Subcutaneous abdominal adipose tissue (tissue), 5 donors: ENCODE data around the gene TBX15.

Experiments used
- H3K27ac ChIP-seq: one replicate; pipeline ENCODE4 v1.7.0; 2013; ENCODE audit warnings: low read depth, mild to moderate bottlenecking, inconsistent platforms, low read length, moderate library complexity
- H3K27me3 ChIP-seq, 5 donors: one replicate each; pipeline ENCODE4 v1.7.0; 2013; ENCODE audit warnings: low read length in 5 of 5, inconsistent platforms in 1 of 5; ENCODE audit not compliant: control insufficient read depth in 5 of 5, insufficient read depth in 4 of 5
- H3K36me3 ChIP-seq, 5 donors: one replicate each; pipeline ENCODE4 v1.7.0; 2013; ENCODE audit warnings: low read length in 5 of 5; ENCODE audit not compliant: control insufficient read depth in 5 of 5, insufficient read depth in 5 of 5
- H3K4me1 ChIP-seq, 5 donors: one replicate each; pipeline ENCODE4 v1.7.0; 2013; ENCODE audit warnings: low read length in 5 of 5, mild to moderate bottlenecking in 3 of 5, moderate library complexity in 1 of 5; ENCODE audit not compliant: control insufficient read depth in 5 of 5, insufficient read depth in 5 of 5
- H3K4me3 ChIP-seq, 5 donors: one replicate each; pipeline ENCODE4 v1.7.0; 2013; ENCODE audit warnings: low read length in 5 of 5, low read depth in 1 of 5
- H3K9ac ChIP-seq, 5 donors: one replicate each; pipeline ENCODE4 v1.7.0; 2013; ENCODE audit warnings: low read length in 5 of 5, mild to moderate bottlenecking in 4 of 5, moderate library complexity in 3 of 5
- H3K9me3 ChIP-seq, 5 donors: one replicate each; pipeline ENCODE4 v1.7.0; 2013; ENCODE audit warnings: low read length in 5 of 5; ENCODE audit not compliant: control insufficient read depth in 5 of 5
- donor health status: healthy.
- donor health status: healthy.
- donor health status: healthy.
- donor health status: healthy.
- donor health status: healthy.

Gene TBX15

GRCh38 chr1:118933051-118933781, 54.9 kb downstream of the TBX15 start:
- Histone ChIP-seq H3K4me3 (no peak overlapping the region), H3K9ac (no peak overlapping the region), H3K27me3 (no peaks in the 10 kb centered on the region), H3K4me1 (peaks cover 0 to 4% (median 0%) of the 10 kb centered on the region in 5 donors), H3K27ac (no peak overlapping the region), H3K36me3 (peaks cover 0 to 5% (median 4%) of the 10 kb centered on the region in 5 donors), H3K9me3 (no peaks in the 10 kb centered on the region)

GRCh38 chr1:118931876-118932275, 56.3 kb downstream of the TBX15 start:
- H3K4me1 ChIP-seq: peaks cover 0 to 3% (median 0%) of the 10 kb centered on the region in 5 donors
- no peak overlapping the region for H3K27ac ChIP-seq
- H3K9me3 ChIP-seq: no peaks in the 10 kb centered on the region
- H3K27me3 ChIP-seq: no peaks in the 10 kb centered on the region
- H3K36me3 ChIP-seq: peaks cover 0 to 5% (median 4%) of the 10 kb centered on the region in 5 donors
- no peak overlapping the region for H3K9ac ChIP-seq
- H3K4me3 ChIP-seq: no peak overlapping the region

- Histone ChIP-seq H3K27ac (no peak overlapping the region), H3K9ac (no peak overlapping the region), H3K4me1 (peaks cover 0 to 4% (median 3%) of the 10 kb centered on the region in 5 donors), H3K4me3 (no peak overlapping the region), H3K27me3 (no peaks in the 10 kb centered on the region), H3K9me3 (no peaks in the 10 kb centered on the region), H3K36me3 (peaks cover 0 to 10% (median 8%) of the 10 kb centered on the region in 5 donors)
Observed at GRCh38 chr1:118928739-118929554, 59.2 kb downstream of the TBX15 start.

GRCh38 chr1:118927427-118928187, 60.5 kb downstream of the TBX15 start:
- no peak overlapping the region for H3K27ac ChIP-seq
- peaks cover 0 to 11% (median 10%) of the 10 kb centered on the region in 5 donors for H3K4me1 ChIP-seq
- H3K9me3 ChIP-seq: no peaks in the 10 kb centered on the region
- H3K36me3 ChIP-seq: peaks cover 0 to 17% (median 12%) of the 10 kb centered on the region in 5 donors
- H3K27me3 ChIP-seq: no peaks in the 10 kb centered on the region
- no peak overlapping the region for H3K9ac ChIP-seq
- H3K4me3 ChIP-seq: no peak overlapping the region

- H3K27me3 ChIP-seq: no peaks in the 10 kb centered on the region
- H3K9me3 ChIP-seq: no peaks in the 10 kb centered on the region
- H3K36me3 ChIP-seq: peaks cover 4 to 27% (median 18%) of the 10 kb centered on the region in 5 donors
- no peak overlapping the region for H3K4me3 ChIP-seq
- peaks cover 0 to 11% (median 10%) of the 10 kb centered on the region in 5 donors for H3K4me1 ChIP-seq
- no peak overlapping the region for H3K9ac ChIP-seq
- H3K27ac ChIP-seq: no peak overlapping the region
Observed at GRCh38 chr1:118926261-118926660, 61.9 kb downstream of the TBX15 start.

GRCh38 chr1:118925651-118926050, 62.5 kb downstream of the TBX15 start:
- Histone ChIP-seq H3K36me3 (peaks cover 4 to 25% (median 17%) of the 10 kb centered on the region in 5 donors), H3K4me3 (no peak overlapping the region), H3K4me1 (peaks cover 0 to 11% (median 10%) of the 10 kb centered on the region in 5 donors), H3K27me3 (no peaks in the 10 kb centered on the region), H3K27ac (no peak overlapping the region), H3K9me3 (no peaks in the 10 kb centered on the region), H3K9ac (no peak overlapping the region)

GRCh38 chr1:118923319-118923718, 64.8 kb downstream of the TBX15 start:
- H3K4me1 ChIP-seq: peaks cover 0 to 14% (median 10%) of the 10 kb centered on the region in 5 donors
- H3K4me3 ChIP-seq: no peak overlapping the region
- H3K9ac ChIP-seq: no peak overlapping the region
- no peaks in the 10 kb centered on the region for H3K9me3 ChIP-seq
- no peaks in the 10 kb centered on the region for H3K27me3 ChIP-seq
- H3K36me3 ChIP-seq: peaks cover 6 to 30% (median 22%) of the 10 kb centered on the region in 5 donors
- no peak overlapping the region for H3K27ac ChIP-seq

- Histone ChIP-seq H3K4me1 (peaks cover 0 to 14% (median 6%) of the 10 kb centered on the region in 5 donors), H3K9ac (no peak overlapping the region), H3K27me3 (no peaks in the 10 kb centered on the region), H3K27ac (no peak overlapping the region), H3K9me3 (no peaks in the 10 kb centered on the region), H3K4me3 (no peak overlapping the region), H3K36me3 (peaks cover 6 to 30% (median 22%) of the 10 kb centered on the region in 5 donors)
Observed at GRCh38 chr1:118921994-118922393, 66.1 kb downstream of the TBX15 start.

GRCh38 chr1:118920124-118920717, 67.9 kb downstream of the TBX15 start:
- Histone ChIP-seq H3K4me3 (no peak overlapping the region), H3K9me3 (no peaks in the 10 kb centered on the region), H3K9ac (no peak overlapping the region), H3K27me3 (no peaks in the 10 kb centered on the region), H3K36me3 (peaks cover 6 to 30% (median 22%) of the 10 kb centered on the region in 5 donors), H3K27ac (no peak overlapping the region), H3K4me1 (peaks cover 0 to 12% (median 6%) of the 10 kb centered on the region in 5 donors)
